Measurements from ENCODE around the gene MLLT10.

MLLT10 gene

DNA sequence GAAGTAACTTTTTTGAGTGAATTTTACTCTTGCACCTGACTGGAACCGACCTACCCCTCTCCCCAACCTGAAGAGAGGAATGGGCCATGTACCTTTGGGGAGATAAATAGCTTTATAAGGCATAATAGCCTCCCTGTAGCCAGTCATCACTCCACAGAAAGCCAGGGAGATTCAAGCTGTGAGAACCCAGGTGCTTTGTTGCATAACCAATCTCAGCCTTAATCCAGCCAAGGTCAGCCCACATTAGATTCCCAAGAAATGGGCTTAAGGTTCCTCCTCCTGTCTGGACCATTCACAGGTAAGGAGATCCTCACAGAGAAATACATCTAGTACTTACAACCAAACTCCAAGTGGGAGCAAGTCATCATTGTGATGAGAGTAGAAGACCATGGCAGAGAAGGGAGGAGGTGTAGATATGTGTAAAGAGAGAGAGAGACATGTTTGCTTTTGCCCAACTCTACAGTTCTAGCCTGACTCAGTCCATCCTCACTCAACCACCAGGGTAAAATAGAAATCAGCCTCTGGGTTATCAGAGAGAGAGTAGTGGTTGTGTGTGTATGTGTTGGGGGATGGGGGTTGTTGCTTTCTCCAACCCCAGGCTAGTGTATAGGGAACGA is 32.2 kb upstream of the MLLT10 start:
- DNase-seq (ENCODE audit: low spot score), result no peak

- no peak for DNase-seq (ENCODE audit: low spot score)
Measured at GRCh38 chr10:21502348-21502740, 31.7 kb upstream of the MLLT10 start.

DNA sequence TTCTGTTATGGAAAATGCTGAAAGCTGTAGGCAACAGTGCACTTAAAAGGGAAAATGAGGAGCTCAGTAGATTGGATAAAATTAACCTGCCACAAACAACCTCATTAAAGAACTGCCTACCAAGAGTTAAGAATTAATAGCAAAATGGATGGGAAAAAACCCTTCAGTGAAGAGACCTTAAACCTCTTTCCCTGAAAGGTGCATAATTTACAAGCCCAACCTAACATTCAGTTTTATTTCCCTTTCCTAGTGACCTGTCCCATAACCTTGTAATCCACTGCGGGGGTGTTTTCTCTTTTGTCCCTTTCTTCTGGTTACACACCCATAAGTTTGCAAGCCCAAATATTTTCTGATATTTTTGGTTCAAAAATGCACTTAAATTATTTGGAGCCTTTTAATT is 30.5 kb upstream of the MLLT10 start:
- DNase-seq (ENCODE audit: low spot score), result no peak

- peak; percentile 97 for DNase-seq (ENCODE audit: low spot score)
Measured at GRCh38 chr10:21505711-21506278, 28.2 kb upstream of the MLLT10 start.

DNA sequence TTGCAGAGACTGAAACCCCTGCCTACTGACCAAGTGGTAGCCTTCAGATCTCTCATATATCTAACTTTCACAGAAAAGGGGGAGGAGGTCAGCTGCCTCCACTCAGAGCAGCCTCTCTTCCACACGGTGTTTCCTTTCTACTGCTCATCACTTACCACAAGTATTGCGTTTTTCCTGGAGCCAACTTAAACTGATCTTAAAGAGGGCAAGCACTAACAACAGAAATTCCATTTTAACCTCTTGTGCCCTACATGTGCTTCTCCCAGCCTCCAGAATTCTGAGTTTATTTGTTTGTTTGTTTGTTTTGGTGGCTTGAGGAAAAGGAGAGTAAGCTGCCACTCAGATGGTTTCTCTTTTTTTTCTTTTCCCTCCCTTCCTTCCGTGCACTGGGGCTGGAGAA is 27.7 kb upstream of the MLLT10 start:
- no peak for DNase-seq (ENCODE audit: low spot score)

DNA sequence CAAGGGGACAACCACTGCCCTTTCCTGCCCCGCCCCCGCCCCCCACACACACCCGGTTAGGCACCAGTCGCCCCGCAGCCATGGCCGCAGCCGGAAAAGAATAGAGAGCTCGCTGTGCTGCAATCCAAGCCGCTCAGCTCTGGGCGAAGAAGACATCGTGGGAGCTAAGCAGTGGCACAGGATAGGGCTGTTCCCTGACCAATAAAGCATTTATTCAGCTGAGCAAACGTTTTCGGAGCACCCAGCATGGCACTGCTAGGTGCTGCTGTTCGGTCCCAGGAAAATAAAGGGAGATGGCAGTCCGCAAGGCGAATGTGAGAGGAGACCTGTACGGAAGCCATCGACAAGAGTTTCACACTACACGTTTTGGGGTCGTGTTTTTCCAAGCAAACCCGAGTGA is 26.9 kb upstream of the MLLT10 start:
- no peak for DNase-seq (ENCODE audit: low spot score)

DNA sequence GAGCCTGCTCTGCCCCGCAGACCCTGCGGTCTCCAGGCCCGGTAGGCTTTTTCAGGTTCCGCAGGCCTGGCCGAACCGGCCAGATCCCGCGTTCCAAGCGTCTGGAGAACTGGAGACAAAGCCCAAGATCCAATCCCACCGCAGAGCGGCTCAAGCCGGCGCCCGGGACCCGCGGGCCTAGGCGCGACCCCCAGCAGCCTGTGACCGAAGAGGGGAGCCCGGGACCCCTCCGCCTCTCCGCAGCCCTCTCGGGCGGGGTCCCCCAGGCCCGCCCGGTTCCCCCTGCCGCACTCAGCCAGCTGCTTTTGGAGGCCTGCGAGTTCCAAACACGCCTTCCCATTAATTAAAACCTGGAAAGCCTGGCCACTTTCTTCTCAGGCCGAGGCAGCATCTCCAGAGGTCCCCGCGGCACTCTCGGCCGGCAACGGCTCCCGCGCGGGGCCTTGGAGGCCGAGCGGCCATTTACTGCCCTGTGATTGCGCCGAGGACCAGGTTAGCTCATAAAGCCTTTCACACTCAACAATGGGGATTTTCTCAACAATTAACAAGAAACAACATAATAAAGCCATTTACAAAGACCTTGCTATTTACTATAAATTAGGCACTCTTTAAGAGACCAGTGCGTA is 25.2 kb upstream of the MLLT10 start:
- DNase-seq (ENCODE audit: low spot score), result no peak

DNA sequence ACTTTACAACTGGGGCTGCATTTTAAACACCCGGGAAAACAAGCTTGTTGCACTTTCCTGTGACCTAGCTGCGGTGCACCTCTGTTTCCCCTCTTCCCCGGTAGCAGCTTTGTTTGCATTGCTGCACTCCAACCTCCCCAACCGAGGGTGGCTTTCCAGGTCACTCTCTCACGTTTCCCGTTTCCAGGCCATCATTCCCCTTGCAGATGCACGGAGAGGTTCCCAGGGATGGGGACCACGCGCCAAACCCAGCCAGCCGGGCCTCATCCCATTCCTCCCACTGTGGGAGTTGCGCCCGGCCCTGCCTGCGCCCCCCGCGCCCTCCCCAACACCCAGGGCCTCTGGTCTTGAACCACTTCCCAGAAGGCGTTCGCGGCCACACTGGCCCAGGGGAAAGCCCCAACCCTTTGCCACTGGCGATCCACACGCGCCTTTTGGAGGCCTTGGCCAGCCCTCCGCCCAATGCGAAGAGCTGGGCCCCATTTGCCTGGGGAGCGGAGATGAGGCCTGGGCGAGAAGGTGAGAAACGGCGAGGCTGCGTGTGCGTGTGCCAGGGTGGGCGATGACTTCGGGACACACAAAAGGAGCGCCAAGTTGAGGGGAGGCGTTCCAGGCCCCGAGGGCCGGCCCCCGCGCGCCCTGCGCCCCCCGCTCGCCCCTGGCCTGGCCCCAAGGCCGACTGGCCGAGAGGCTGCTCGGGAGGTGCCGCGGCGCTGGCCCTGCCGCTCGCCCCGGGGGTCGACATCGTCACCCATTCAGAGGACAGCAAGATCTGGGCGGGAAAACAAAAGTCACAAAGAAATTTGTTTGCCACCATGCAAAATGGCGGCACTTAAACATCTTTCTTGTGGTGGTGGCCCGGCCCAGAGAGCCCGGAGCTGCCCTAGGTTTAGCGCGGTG is 24.4 kb upstream of the MLLT10 start:
- DNase-seq (ENCODE audit: low spot score), result no peak

DNA sequence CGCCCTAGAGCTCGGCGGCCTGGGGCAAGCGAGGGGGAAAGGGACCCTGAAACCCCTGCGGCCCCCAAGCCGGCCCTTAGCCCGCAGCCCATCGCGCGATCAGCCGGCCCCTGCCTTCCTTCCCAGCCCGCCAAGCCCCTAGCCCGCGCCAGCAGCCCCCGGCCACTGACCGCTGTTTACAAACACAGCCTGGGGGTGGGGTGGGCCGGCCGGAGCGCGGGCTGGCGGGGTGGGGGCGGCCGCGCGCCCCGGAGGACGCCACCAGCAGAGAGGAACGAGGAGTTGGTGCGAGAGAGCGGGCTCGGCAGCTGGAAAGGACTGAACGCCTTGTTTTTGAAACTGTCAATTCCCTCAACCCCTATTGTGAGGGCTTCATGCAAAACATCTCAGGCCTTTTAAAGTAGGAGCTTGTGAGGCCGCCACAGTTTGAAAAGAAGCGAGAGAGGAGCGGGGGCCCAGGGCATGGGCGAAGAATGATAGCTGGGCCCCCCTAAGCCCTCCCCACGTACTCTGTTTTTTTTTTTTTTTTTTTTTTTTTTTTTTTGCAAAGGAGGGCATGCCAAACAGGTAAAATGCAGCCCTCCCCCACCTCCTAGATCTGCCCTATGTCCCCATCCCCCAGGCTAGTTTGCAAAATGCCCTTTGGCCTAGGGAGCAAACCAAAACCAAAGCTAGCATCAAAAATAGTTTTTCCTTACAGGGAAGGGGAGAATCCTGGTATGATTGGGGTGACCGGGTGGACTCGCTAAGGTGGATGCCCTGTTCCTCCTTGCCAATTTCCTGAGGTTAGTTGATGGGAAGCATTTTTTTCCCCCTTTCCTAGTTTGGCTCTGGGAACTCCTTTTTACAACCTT is 23.6 kb upstream of the MLLT10 start:
- no peak for DNase-seq (ENCODE audit: low spot score)

- DNase-seq (ENCODE audit: low spot score), result no peak
Measured at GRCh38 chr10:21511095-21511570, 22.9 kb upstream of the MLLT10 start.

DNA sequence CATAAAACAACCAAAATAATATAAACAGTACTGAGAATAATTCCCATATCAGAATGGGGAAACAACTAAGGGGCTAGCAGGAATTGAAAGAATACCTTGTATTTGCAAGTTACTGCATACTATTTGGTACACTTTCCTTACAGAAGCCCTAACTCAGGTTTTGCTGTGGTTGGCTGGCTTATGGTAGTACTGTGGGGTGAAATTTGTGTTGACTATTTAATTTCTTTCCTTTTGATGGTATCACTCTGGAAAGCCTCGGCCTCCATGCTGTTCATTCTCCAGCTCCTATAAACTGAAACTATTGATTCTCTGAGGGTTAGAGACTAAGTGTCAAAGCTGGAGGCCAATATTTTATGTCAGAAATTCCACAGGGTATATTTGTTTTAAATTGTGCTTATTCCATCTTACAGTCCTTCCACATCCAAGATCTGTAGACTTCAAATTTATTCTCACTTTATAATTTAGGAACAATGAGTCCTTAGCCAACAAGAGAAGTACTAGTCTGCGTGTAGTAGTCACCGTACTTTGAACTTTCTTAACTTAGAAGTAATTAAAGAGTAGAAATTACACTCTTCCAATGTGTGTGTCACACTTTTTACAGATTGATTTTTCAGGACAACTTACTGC is 22.0 kb upstream of the MLLT10 start:
- DNase-seq (ENCODE audit: low spot score), result no peak

GRCh38 chr10:21512573-21513404 is 21.2 kb upstream of the MLLT10 start:
- DNase-seq (ENCODE audit: low spot score), result no peak

- DNase-seq (ENCODE audit: low spot score), result no peak
Measured at GRCh38 chr10:21513405-21513788, 20.6 kb upstream of the MLLT10 start.

DNA sequence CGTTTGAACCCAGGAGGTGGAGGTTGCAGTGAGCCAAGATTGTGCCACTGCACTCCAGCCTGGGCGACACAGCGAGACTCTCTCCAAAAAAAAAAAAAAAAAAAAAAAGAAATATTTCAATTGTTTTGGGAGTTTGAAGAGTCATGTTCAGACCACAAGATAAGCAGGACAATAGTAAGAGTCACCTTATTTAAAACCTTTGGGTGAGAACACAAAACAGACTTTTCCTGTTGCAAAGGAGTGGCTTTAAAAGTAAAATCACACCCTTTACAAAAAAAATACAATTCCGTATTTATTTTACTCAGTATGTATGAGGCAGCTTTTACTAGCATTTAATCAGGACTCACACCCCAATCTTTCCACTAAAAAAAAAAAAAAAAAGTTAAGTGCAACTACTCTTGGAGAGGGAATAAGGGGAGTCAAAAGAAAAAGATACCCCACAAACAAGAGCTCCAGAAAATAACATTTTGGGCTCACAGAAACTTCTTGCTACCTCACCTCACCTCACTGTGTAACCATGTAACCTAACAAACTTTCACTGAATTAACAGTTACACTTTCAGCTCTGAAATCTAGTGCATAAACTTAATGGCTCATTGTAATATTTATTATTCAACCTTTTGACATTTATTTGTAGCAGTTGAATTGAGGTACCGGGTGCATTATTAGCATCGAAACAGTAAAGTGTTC is 19.8 kb upstream of the MLLT10 start:
- no peak for DNase-seq (ENCODE audit: low spot score)

DNA sequence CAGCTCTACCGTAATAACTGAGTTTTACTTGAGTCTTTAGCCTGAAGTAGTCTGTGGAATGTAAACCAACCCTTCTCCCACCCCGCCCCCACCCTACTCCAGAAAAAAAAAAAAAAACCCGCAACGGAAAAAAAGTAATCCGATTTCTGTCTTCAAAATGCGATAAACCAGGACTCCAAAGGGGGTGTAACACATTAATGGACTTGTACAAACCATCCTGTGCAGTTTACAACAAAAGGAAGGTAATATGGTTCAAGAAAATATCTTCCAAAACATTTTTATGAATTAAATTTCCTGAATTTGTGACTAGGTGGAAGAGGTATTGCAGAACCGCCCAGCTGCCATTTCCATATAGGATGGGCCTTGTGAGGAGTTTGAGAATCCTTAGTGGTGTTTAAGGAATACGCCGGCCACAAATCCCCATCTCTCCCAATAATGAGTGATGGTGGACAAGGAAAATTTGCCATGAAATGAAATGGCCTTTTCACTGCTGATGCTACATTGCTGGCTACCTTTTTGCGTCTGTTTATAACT is 19.1 kb upstream of the MLLT10 start:
- no peak for DNase-seq (ENCODE audit: low spot score)

DNA sequence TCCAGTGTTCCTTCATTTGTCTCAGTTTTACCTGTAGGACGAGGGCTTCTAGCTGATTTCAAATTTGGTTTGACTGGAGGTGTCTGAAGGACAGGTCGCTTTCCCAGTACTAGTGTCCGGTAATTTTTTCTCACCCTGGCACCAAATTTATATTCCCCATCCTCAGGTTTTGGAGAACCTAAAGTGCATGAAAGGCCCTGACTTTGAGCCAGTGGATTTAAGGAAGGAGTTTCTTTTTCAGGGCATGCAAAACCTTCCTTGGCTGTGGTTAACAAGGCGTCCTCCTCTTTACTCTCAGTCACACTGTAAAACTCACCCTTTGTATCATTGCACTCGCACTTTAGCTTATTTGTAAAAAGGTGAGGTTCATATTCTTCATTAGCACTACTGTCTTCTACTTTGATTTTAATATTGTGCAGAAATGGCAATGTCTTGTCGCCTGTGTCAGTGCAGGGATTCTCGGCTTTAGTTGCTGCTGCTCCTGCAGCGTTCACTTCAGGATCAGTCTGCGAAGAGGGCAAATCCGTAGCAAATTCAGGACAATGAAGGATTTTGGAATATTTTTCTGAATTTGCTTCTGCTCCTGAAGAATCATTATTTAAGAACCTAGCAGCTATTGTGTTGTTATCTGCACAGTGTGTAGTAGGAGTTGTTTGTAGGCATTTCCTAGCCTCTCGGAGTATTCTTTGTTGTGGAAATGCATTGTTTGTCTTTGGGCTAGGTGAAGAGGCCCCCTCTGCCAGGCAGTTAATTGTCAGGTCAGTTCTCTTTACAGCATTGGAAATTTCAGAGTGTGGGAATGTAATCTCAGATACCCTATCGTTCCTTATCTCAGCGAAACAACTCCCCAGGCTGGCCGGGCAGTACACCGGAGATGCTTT is 18.4 kb upstream of the MLLT10 start:
- DNase-seq (ENCODE audit: low spot score), result no peak

DNA sequence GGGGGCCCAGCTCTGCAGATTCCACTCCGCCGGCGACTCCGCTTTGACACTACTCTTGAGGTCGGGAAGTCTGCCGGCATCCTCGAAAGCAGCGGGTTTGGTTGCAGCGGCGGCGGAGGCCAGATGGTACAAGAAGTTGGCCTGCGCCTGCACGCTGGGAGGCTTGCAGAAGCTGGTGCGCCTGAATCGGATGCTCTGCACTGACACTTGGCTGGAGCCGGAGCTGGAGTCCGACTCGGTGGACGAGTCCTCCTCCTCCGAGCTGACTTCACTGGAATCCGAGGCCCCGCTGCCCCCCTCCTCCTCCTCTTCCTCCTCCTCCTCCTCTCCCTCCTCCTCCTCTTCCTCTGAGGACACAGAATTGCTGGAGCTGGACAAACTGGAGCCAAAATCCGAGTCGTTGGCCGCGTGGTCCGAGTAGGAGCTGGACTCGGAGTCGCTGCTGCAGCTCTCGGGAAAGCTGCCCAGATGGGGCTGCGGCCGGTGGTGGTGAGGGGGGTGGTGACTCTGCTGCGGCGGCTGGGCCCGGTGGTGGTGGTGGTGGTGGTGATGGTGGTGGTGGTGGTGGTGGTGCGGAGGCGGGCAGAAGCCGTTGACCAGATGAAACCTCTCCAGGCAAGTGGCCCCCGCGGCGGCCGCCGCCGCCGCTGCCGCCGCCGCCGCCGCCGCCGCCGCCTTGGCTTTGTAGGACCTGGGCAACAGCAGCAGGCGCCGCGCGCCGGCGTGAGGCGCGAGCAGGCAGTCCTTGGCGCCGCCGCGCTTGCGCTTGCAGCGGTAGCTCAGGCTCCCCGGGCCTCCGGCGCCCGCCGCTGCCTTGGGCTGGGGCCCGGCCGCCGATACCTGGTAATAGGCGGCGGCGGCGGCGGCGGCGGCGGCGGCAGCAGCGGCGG is 17.5 kb upstream of the MLLT10 start:
- DNase-seq (ENCODE audit: low spot score), result no peak

Measured in HuH-7.5 (cell line).